ENCODE measurements around the gene RADIL.
"Not testable (repeated sequence)": the region's sequence is repeated elsewhere in the genome, so short reads cannot be mapped to it uniquely, and the experiment has no call there.

The RADIL gene

GRCh38 chr7:4799508-4800268, 83.8 kb downstream of the RADIL start:
- no peak for FAIRE-seq
- TF ChIP-seq, protein P1, sequence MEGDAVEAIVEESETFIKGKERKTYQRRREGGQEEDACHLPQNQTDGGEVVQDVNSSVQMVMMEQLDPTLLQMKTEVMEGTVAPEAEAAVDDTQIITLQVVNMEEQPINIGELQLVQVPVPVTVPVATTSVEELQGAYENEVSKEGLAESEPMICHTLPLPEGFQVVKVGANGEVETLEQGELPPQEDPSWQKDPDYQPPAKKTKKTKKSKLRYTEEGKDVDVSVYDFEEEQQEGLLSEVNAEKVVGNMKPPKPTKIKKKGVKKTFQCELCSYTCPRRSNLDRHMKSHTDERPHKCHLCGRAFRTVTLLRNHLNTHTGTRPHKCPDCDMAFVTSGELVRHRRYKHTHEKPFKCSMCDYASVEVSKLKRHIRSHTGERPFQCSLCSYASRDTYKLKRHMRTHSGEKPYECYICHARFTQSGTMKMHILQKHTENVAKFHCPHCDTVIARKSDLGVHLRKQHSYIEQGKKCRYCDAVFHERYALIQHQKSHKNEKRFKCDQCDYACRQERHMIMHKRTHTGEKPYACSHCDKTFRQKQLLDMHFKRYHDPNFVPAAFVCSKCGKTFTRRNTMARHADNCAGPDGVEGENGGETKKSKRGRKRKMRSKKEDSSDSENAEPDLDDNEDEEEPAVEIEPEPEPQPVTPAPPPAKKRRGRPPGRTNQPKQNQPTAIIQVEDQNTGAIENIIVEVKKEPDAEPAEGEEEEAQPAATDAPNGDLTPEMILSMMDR (IDR thresholded peaks at IDR 0.05; ENCODE audit: insufficient read depth, missing control alignments), result no peak
- no peak for DNase-seq (ENCODE audit: insufficient read length, low spot score)

DNA sequence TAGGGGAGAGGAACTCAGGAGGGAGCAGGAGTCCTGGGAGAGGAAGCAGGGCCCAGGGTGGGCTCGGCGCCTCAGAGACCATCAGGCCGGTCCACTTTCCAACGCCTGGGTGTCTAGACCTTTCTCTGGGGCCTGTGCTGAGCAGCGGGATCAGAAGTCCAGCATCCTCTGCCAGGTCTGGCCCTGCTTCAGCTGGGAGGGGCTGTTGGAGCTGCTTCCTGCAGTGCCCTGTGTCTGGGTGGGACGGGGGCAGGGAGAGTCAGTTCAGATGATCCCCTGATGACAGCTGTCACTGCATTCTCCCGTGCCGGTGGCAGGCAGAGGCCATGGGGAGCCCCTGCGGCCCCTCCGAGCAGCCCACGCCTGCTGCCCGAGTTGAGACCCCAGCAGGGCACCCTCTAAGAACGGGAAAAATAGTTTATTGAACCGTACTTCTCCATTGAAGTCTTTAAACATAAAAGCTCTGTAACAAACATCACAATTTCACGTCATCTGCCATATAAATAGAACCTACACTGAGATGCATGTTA, 84.7 kb downstream of the RADIL start:
- no peak for FAIRE-seq
- no peak for DNase-seq (ENCODE audit: insufficient read length, low spot score)
- TF ChIP-seq, protein P1 (IDR thresholded peaks at IDR 0.05; ENCODE audit: insufficient read depth, missing control alignments), result no peak

DNA sequence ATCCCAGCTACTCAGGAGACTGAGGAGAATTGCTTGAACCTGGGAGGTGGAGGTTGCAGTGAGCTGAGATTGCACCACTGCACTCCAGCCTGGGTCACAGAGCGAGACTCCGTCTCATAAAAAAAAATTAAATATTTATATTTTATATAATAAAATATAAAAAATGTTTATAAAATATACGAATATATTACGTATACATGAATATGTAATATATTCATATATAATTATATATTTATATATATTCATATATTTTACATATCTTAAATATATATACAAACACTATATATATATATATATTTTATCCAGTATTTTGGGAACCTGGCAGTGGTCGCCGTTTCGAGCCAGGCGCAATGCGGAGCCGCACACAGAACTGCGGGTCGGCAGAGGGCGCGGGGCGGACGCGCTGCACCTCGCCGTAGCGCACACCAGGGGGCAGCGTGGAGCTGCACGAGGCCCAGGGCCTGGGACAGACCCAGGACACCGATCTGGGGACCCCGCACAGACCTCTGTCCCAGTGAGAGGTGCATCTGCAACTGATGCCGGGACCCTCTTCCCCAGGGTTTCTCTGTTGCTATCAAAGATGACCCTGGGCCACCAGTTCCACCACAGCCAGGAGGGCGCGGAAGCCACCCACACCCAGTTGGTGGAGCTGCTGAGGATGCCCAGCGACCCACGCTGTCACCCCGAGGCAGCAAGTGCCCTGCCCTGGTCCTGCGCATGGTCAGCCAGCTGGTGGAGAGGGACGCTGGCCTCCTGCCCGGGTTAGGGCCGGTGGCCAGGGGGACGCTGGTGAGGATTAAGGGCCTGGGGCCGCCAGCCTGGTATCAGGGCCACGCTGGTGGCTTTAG, 85.4 kb downstream of the RADIL start:
- TF ChIP-seq, protein P1 (IDR thresholded peaks at IDR 0.05; ENCODE audit: insufficient read depth, missing control alignments), result peak; percentile 72
- no peak for FAIRE-seq
- DNase-seq (ENCODE audit: insufficient read length, low spot score), result peak; percentile 71

DNA sequence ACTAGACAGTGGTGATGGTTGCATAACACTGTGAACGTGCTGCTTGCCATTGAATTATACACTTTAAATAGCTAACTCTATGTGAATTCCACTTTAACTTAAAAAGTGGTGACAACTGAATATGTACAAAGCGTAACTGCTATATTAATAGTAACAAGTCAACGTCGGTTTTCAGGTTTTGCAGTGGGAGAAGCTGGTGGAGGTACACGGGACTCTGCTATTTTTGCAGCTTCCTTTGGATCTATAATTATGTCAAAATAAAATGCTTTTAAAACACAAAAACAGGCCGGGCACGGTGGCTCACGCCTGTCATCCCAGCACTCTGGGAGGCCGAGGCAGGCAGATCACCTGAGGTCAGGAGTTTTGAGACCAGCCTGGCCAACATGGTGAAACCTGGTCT, 87.1 kb downstream of the RADIL start:
- FAIRE-seq, result no peak
- no peak for DNase-seq (ENCODE audit: insufficient read length, low spot score)
- TF ChIP-seq, protein P1 (IDR thresholded peaks at IDR 0.05; ENCODE audit: insufficient read depth, missing control alignments), result no peak

GRCh38 chr7:4794591-4795350, 88.7 kb downstream of the RADIL start:
- no peak for DNase-seq (ENCODE audit: insufficient read length, low spot score)
- no peak for FAIRE-seq

GRCh38 chr7:4794171-4794570, 89.3 kb downstream of the RADIL start:
- FAIRE-seq; DNase-seq (ENCODE audit: insufficient read length, low spot score): not testable (repeated sequence)

More at GRCh38 chr7:4794591-4795350, 88.7 kb downstream of the RADIL start:
- TF ChIP-seq, protein P1 (IDR thresholded peaks at IDR 0.05; ENCODE audit: insufficient read depth, missing control alignments), result no peak

- not testable (repeated sequence) for DNase-seq (ENCODE audit: insufficient read length, low spot score); FAIRE-seq
These were observed 90.0 kb downstream of the RADIL start for GRCh38 chr7:4793385-4793993.
